Tibial artery (tissue), 4 donors: ENCODE data around the gene ADCY4.

Source experiments
- DNase-seq, 2 donors: peaks; one replicate each; pipeline ENCODE4 v3.0.0-alpha.2; 2019
- H3K27ac ChIP-seq, 2 donors: fragments of 200-600 bp; sonication (generic) in 1 of 2; 1 replicate in 1 of 2; 2 replicates in 1 of 2; pipeline ENCODE4 v1.5.1; 2018 to 2019; ENCODE audit warnings: mild to moderate bottlenecking in 1 of 2
- H3K27me3 ChIP-seq, 2 donors: fragments of 200-600 bp; sonication (generic) in 1 of 2; one replicate each; pipeline versions ENCODE4 v1.5.1 to v1.6.0; 2016 to 2019
- H3K36me3 ChIP-seq, 3 donors: fragments of 200-600 bp; sonication (generic) in 2 of 3; one replicate each; pipeline ENCODE4 v1.5.1; 2016 to 2019; ENCODE audit warnings: mild to moderate bottlenecking in 2 of 3
- H3K4me1 ChIP-seq, 4 donors: fragments of 200-600 bp; sonication (generic) in 2 of 4; 1 replicate in 3 of 4; 2 replicates in 1 of 4; pipeline ENCODE4 v1.5.1; 2016 to 2019
- H3K4me3 ChIP-seq, 2 donors: fragments of 200-600 bp; sonication (generic) in 1 of 2; 1 replicate in 1 of 2; 2 replicates in 1 of 2; pipeline ENCODE4 v1.5.1; 2018 to 2019; ENCODE audit warnings: mild to moderate bottlenecking in 2 of 2
- H3K9me3 ChIP-seq, 3 donors: fragments of 200-600 bp; sonication (generic) in 1 of 3; one replicate each; pipeline ENCODE4 v1.5.1; 2016 to 2019
- intact Hi-C: fragments of 100-400 bp; cut with DNase I; formaldehyde crosslinking; loops from one replicate; pipeline ENCODE4 v1.15.0; 2023; ENCODE audit warnings: low total_unique reads
- TF ChIP-seq, protein P1 (sequence below), 2 experiments: fragments of 200-600 bp in 1 of 2; fragments of 450-650 bp in 1 of 2; IDR thresholded peaks; one replicate each; pipeline ENCODE4 v1.5.1; 2017 to 2019; ENCODE audit warnings: antibody characterized with exemption in 2 of 2, mild to moderate bottlenecking in 1 of 2, moderate library complexity in 1 of 2

ADCY4 gene

DNA sequence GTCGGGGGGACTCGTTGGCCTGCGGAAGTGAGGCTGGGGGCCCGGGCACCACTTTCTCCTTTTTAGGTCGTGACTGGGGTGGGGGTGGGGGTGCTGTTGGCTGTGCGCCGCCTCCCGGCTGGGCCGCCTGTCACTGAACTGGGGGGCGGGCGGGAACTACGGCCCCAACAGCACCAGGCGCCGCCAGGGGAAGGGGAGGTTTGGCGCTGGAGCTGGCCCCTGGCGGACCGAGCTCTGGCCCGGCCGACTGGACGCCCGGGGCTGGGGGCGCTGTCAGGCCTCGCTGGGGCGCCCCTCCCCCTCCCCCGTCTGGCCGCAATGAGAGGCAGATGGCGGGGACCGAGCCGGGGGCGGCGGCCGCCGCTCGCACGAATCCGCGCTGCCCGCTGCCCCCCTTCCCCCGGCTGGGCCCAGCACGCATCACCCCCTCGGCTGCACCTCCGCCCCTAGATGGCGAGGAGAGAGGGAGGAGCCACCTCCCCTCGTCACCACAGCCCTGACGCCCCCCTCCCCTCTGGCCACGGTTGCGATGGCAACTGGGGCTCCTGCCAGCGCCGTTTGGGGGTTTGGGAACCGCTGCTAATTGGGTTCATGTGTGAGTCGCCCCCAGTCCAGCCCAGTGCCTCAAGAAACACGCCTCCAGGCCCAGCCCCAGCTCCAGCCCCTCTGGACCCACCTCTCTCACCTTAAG is 33.8 kb upstream of the ADCY4 start:
- H3K4me1 ChIP-seq = peaks cover 0 to 43% (median 27%) of the 10 kb centered on the region in 4 donors
- H3K27ac ChIP-seq = peak overlapping the region; percentile 97 to 98
- peak overlapping the region; percentile 74 to 84 for H3K4me3 ChIP-seq
- intact Hi-C loops = no loop called here
- H3K27me3 ChIP-seq = no peaks in the 10 kb centered on the region
- peaks cover 4 to 20% (median 19%) of the 10 kb centered on the region in 3 donors for H3K36me3 ChIP-seq
- peak; percentile 46 to 81 for DNase-seq
- TF ChIP-seq, protein P1, sequence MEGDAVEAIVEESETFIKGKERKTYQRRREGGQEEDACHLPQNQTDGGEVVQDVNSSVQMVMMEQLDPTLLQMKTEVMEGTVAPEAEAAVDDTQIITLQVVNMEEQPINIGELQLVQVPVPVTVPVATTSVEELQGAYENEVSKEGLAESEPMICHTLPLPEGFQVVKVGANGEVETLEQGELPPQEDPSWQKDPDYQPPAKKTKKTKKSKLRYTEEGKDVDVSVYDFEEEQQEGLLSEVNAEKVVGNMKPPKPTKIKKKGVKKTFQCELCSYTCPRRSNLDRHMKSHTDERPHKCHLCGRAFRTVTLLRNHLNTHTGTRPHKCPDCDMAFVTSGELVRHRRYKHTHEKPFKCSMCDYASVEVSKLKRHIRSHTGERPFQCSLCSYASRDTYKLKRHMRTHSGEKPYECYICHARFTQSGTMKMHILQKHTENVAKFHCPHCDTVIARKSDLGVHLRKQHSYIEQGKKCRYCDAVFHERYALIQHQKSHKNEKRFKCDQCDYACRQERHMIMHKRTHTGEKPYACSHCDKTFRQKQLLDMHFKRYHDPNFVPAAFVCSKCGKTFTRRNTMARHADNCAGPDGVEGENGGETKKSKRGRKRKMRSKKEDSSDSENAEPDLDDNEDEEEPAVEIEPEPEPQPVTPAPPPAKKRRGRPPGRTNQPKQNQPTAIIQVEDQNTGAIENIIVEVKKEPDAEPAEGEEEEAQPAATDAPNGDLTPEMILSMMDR (IDR thresholded peaks at IDR 0.05) = peak in 1 of 2 experiments; percentile 5
- no peaks in the 10 kb centered on the region for H3K9me3 ChIP-seq

DNA sequence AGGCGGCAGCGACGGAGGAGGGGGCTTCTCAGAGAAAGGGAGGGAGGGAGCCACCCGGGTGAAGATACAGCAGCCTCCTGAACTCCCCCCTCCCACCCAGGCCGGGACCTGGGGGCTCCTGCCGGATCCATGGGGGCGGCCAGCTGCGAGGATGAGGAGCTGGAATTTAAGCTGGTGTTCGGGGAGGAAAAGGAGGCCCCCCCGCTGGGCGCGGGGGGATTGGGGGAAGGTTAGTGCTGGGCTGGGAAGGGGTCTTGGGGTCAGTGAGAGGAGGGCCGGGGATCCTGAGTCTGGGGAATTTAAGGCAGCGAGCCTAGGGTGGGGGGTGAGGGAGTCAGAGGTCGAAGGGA is 33.3 kb upstream of the ADCY4 start:
- Histone ChIP-seq H3K4me1 (peaks cover 0 to 43% (median 27%) of the 10 kb centered on the region in 4 donors), H3K36me3 (peaks cover 0 to 14% (median 14%) of the 10 kb centered on the region in 3 donors), H3K27me3 (no peaks in the 10 kb centered on the region), H3K27ac (peak overlapping the region; percentile 97 to 98), H3K4me3 (peak overlapping the region; percentile 74 to 84), H3K9me3 (no peaks in the 10 kb centered on the region)
- intact Hi-C loops = no loop called here
- no peak for DNase-seq
- TF ChIP-seq, protein P1 (IDR thresholded peaks at IDR 0.05) = no peak

DNA sequence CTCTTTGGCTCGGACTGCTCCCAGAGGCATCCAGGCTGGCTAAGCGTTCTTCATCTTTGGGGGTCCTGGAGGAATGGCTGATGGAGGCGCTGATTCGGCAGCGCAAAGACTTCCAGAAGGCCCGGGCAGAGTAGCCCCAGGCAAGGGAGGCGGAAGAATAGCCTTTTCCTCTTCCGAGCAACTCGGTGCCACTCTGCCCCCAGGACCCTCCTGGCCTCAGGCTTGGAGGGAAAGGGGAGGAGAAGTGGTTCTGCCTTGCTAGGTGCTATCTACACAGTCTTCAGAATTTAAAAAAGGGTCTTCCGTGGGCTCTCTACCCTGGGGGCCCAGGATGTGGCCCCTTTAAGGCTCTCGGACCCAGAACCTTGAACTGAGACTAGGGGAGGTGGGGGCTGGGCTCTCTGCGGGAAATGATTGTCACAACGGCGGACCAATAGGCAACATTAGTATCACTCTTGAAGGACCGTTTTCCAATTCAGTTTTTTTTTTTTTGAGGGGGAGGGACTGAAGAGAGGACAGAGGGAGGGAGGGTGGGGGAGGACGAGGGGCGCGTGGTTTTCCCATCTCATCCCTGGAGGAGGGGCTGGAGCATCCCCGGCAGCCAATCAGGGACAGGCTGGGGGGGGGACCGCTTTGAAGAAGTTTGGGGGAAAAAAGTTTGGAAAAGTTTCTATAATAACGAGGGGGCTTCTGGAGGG is 32.8 kb upstream of the ADCY4 start, which contains the start of gene NFATC4:
Gene NFATC4, plus strand, starts transcription at position 671 of the 698 bp plus-strand sequence. CDS start 157 bp downstream, outside the sequence.
- TF ChIP-seq, protein P1 (IDR thresholded peaks at IDR 0.05) = no peak
- Histone ChIP-seq H3K27me3 (no peaks in the 10 kb centered on the region), H3K4me3 (peak within 1 kb of the TSS; percentile 74 to 84), H3K9me3 (no peaks in the 10 kb centered on the region), H3K4me1 (peaks cover 0 to 40% (median 26%) of the 10 kb centered on the region in 4 donors), H3K27ac (peak within 1 kb of the TSS; percentile 97 to 98), H3K36me3 (peaks cover 0 to 9% (median 9%) of the 10 kb centered on the region in 3 donors)
- peak; percentile 88 to 92 for DNase-seq
- intact Hi-C loops = loop anchor here (2.0 kb wide), 1 partner anchor 63 kb away; no protein-coding TSS in a partner anchor

DNA sequence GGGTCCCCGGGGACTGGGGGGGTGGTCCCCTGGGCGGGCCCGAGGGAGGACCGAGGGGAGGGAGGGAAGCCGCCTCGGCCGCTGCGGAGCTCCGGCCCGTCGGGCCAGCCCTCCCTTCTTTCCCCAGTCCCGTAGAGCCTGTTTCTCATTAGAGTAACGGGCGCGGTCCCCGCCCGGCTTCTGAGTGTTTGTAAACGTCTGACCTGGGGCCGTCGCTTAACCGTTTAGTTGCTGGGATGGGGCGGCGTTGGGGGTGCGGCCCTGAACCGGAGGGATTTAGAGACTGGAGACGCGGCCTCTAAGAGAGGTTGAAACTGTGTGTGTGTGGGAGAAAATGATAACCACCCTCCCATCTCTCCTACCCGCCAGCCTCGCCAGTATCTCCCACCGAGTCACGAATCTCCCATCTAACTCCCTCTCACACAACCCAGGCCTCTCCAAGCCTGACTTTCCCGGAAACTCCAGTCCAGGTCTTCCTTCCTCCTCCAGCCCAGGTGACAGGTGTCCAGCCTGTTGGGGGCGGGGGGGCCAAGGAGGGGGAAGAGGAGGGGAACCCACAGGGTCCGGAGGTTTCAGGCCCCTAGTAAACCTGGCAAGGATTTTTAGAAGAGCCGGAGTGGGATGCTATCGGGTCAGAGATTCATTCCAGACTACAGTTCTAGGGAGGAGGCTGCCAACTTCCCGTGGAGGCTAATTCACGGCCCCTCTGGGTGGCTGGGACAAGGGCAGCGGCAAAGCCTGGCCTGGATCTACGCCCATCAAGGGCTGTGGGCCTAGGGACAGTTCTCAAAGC is 32.0 kb upstream of the ADCY4 start:
- peaks cover 0 to 4% (median 2%) of the 10 kb centered on the region in 3 donors for H3K36me3 ChIP-seq
- H3K27ac ChIP-seq = peak overlapping the region; percentile 97 to 98
- intact Hi-C loops = loop anchor here (2.0 kb wide), 1 partner anchor 64 kb away; no protein-coding TSS in a partner anchor
- H3K9me3 ChIP-seq = no peaks in the 10 kb centered on the region
- TF ChIP-seq, protein P1 (IDR thresholded peaks at IDR 0.05) = no peak
- no peaks in the 10 kb centered on the region for H3K27me3 ChIP-seq
- DNase-seq = peak; percentile 90 to 98
- H3K4me3 ChIP-seq = peak overlapping the region; percentile 74 to 84
- H3K4me1 ChIP-seq = peaks cover 0 to 32% (median 20%) of the 10 kb centered on the region in 4 donors

DNA sequence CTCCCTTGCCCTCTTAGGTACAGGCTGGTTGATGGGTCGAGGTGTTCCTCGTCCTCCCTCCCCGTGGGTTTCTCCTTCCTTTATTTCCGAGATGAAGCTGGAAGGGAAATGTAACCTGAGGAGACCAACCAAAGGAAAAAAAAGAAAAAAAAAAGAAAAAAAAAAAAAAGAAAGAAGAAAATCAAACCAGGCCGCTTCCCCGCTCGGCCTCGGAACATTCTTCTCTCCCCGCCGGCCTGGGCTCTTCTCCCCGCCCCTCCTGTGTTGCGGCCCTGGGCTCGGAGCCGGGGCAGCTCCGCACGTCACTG is 31.5 kb upstream of the ADCY4 start:
- Histone ChIP-seq H3K9me3 (no peaks in the 10 kb centered on the region), H3K27ac (peak overlapping the region; percentile 97 to 98), H3K27me3 (no peaks in the 10 kb centered on the region), H3K36me3 (peaks cover 0 to 4% (median 0%) of the 10 kb centered on the region in 3 donors), H3K4me1 (peaks cover 0 to 32% (median 20%) of the 10 kb centered on the region in 4 donors), H3K4me3 (peak overlapping the region; percentile 74 to 84)
- DNase-seq = no peak
- intact Hi-C loops = loop anchor here (2.0 kb wide), 1 partner anchor 64 kb away; no protein-coding TSS in a partner anchor
- TF ChIP-seq, protein P1 (IDR thresholded peaks at IDR 0.05) = no peak
